BJ (cell line): ENCODE results near the gene VPS16. TPM values are rescaled to one million over a fixed set of nuclear protein-coding genes. Genes with fewer than 3 reads are reported as not detected.

ENCODE experiments used
- CTCF ChIA-PET: fragments of 350-600 bp; formaldehyde crosslinking; extraction: SDS; loops from one replicate; lab custom pipeline; 2021; ENCODE audit warnings: antibody characterized with exemption, inconsistent platforms; lab: Yijun Ruan, JAX
- POLR2A ChIA-PET: fragments of 300-600 bp; sonication (Branson Sonifier 250); formaldehyde crosslinking; extraction: SDS; loops from one replicate; lab custom pipeline; 2021; ENCODE audit warnings: antibody characterized with exemption; lab: Charles Lee
- DNase-seq: peaks from one replicate; pipeline ENCODE4 v3.0.0-alpha.2; 2011; ENCODE audit warnings: low read depth
- H3K27me3 ChIP-seq: 2 replicates; pipeline ENCODE4 v1.6.0; 2011; ENCODE audit warnings: low read length; ENCODE audit not compliant: control insufficient read depth, insufficient read depth
- H3K36me3 ChIP-seq: 2 replicates; pipeline ENCODE4 v1.5.1; 2011; ENCODE audit warnings: low read length; ENCODE audit not compliant: control insufficient read depth, insufficient read depth
- H3K4me3 ChIP-seq: 2 replicates; pipeline ENCODE4 v1.5.1; 2011; ENCODE audit warnings: low read depth, mild to moderate bottlenecking, control low read depth, low read length
- CTCF ChIP-seq: IDR thresholded peaks from 2 replicates; pipeline ENCODE4 v1.5.1; 2011; ENCODE audit warnings: low read depth, mild to moderate bottlenecking, control low read depth, inconsistent platforms, low read length, moderate library complexity; ENCODE audit not compliant: insufficient read depth
- polyA plus RNA-seq: library from polyadenylated mRNA; depleted of rRNA; stranded (reverse); fragments of >200 nt; gene quantifications from 2 replicates; pipeline ENCODE4 v1.2.3, GENCODE V29; 2011

The VPS16 gene
- polyA plus RNA-seq, 1 experiment, result 46.8 TPM

- POLR2A ChIA-PET, result no interaction called here
- H3K4me3 ChIP-seq, result no peak overlapping the region
- CTCF ChIA-PET, result no interaction called here
- no peaks in the 10 kb centered on the region for H3K36me3 ChIP-seq
- no peak for TF ChIP-seq CTCF
- peaks cover 22% of the 10 kb centered on the region for H3K27me3 ChIP-seq
- no peak for DNase-seq
Measured at GRCh38 chr20:2796011-2796660, 44.4 kb upstream of the VPS16 start.

- H3K36me3 ChIP-seq, result no peaks in the 10 kb centered on the region
- ChIA-PET POLR2A (interaction anchor here (0.6 kb wide), 1 partner anchor 11 kb away, joined by 3 read pairs; no protein-coding TSS in a partner anchor), CTCF (no interaction called here)
- TF ChIP-seq CTCF, result no peak
- H3K4me3 ChIP-seq, result no peak overlapping the region
- peaks cover 30% of the 10 kb centered on the region for H3K27me3 ChIP-seq
- DNase-seq, result no peak
Measured at GRCh38 chr20:2797136-2797983, 43.2 kb upstream of the VPS16 start.

GRCh38 chr20:2798095-2798805 is 42.3 kb upstream of the VPS16 start:
- TF ChIP-seq CTCF, result no peak
- H3K36me3 ChIP-seq, result no peaks in the 10 kb centered on the region
- H3K27me3 ChIP-seq, result peaks cover 28% of the 10 kb centered on the region
- H3K4me3 ChIP-seq, result no peak overlapping the region
- CTCF ChIA-PET, result interaction anchor here (0.8 to 1.0 kb wide), 2 partner anchors 54 to 68 kb away, joined by 3 read pairs; no protein-coding TSS in a partner anchor
- POLR2A ChIA-PET, result interaction anchor here (0.6 kb wide), 1 partner anchor 10 kb away, joined by 3 read pairs; no protein-coding TSS in a partner anchor
- no peak for DNase-seq

GRCh38 chr20:2798814-2799213 is 41.7 kb upstream of the VPS16 start:
- TF ChIP-seq CTCF, result no peak
- CTCF ChIA-PET, result interaction anchor here (0.7 to 1.0 kb wide), 3 partner anchors 55 to 189 kb away, joined by 3 read pairs; no protein-coding TSS in a partner anchor
- DNase-seq, result no peak
- H3K36me3 ChIP-seq, result no peaks in the 10 kb centered on the region
- POLR2A ChIA-PET, result no interaction called here
- no peak overlapping the region for H3K4me3 ChIP-seq
- H3K27me3 ChIP-seq, result peaks cover 28% of the 10 kb centered on the region
